ENCODE measurements around the gene CRB2.

CRB2 gene

DNA sequence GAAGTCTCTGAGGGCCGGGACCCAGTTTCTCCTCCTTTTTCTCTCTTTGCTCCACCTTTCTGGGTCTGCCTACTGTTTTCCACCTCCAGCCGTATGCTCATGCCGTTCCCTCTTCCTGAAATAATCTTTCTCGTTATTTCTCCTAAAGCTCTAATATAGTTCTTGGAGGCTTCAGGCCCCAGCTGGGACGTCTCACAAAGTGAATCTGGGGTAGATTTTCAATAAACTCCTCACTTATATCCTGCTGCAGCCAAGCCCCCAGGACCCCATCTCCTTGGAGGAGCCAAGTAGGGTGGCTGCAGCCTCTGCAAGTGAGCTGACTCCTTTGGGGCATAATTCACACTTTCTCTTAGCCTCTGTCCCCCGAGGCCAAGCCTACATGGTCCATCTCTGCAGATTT, 14.2 kb upstream of the CRB2 start:
- no peak for ATAC-seq
- TF ChIP-seq, protein P1, sequence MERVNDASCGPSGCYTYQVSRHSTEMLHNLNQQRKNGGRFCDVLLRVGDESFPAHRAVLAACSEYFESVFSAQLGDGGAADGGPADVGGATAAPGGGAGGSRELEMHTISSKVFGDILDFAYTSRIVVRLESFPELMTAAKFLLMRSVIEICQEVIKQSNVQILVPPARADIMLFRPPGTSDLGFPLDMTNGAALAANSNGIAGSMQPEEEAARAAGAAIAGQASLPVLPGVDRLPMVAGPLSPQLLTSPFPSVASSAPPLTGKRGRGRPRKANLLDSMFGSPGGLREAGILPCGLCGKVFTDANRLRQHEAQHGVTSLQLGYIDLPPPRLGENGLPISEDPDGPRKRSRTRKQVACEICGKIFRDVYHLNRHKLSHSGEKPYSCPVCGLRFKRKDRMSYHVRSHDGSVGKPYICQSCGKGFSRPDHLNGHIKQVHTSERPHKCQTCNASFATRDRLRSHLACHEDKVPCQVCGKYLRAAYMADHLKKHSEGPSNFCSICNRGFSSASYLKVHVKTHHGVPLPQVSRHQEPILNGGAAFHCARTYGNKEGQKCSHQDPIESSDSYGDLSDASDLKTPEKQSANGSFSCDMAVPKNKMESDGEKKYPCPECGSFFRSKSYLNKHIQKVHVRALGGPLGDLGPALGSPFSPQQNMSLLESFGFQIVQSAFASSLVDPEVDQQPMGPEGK (CRISPR knock-in tag; IDR thresholded peaks at IDR 0.05; ENCODE audit: borderline replicate concordance): no peak
- TF ChIP-seq ESRRG (CRISPR knock-in tag; IDR thresholded peaks at IDR 0.05): no peak
- no peak for TF ChIP-seq GLIS3 (CRISPR knock-in tag; IDR thresholded peaks at IDR 0.05)
- TF ChIP-seq ARNTL (CRISPR knock-in tag; IDR thresholded peaks at IDR 0.05; ENCODE audit: borderline replicate concordance, low read depth): no peak
- TF ChIP-seq, protein P2, sequence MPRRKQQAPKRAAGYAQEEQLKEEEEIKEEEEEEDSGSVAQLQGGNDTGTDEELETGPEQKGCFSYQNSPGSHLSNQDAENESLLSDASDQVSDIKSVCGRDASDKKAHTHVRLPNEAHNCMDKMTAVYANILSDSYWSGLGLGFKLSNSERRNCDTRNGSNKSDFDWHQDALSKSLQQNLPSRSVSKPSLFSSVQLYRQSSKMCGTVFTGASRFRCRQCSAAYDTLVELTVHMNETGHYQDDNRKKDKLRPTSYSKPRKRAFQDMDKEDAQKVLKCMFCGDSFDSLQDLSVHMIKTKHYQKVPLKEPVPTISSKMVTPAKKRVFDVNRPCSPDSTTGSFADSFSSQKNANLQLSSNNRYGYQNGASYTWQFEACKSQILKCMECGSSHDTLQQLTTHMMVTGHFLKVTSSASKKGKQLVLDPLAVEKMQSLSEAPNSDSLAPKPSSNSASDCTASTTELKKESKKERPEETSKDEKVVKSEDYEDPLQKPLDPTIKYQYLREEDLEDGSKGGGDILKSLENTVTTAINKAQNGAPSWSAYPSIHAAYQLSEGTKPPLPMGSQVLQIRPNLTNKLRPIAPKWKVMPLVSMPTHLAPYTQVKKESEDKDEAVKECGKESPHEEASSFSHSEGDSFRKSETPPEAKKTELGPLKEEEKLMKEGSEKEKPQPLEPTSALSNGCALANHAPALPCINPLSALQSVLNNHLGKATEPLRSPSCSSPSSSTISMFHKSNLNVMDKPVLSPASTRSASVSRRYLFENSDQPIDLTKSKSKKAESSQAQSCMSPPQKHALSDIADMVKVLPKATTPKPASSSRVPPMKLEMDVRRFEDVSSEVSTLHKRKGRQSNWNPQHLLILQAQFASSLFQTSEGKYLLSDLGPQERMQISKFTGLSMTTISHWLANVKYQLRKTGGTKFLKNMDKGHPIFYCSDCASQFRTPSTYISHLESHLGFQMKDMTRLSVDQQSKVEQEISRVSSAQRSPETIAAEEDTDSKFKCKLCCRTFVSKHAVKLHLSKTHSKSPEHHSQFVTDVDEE (CRISPR knock-in tag; IDR thresholded peaks at IDR 0.05): no peak
- TF ChIP-seq, protein P3, sequence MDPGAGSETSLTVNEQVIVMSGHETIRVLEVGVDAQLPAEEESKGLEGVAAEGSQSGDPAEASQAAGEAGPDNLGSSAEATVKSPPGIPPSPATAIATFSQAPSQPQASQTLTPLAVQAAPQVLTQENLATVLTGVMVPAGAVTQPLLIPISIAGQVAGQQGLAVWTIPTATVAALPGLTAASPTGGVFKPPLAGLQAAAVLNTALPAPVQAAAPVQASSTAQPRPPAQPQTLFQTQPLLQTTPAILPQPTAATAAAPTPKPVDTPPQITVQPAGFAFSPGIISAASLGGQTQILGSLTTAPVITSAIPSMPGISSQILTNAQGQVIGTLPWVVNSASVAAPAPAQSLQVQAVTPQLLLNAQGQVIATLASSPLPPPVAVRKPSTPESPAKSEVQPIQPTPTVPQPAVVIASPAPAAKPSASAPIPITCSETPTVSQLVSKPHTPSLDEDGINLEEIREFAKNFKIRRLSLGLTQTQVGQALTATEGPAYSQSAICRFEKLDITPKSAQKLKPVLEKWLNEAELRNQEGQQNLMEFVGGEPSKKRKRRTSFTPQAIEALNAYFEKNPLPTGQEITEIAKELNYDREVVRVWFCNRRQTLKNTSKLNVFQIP (CRISPR knock-in tag; IDR thresholded peaks at IDR 0.05; ENCODE audit: borderline replicate concordance, low read depth): no peak
- no peak for TF ChIP-seq CSDC2 (CRISPR knock-in tag; IDR thresholded peaks at IDR 0.05)
- no peak for TF ChIP-seq ZC3H10 (CRISPR knock-in tag; IDR thresholded peaks at IDR 0.05)
- TF ChIP-seq RARB (CRISPR knock-in tag; IDR thresholded peaks at IDR 0.05): no peak
- no peak for TF ChIP-seq TOX (CRISPR knock-in tag; IDR thresholded peaks at IDR 0.05; ENCODE audit: borderline replicate concordance)
- no peak for TF ChIP-seq ZNF565 (CRISPR knock-in tag; conservative IDR thresholded peaks at IDR 0.05; ENCODE audit: low read depth)
- no peak for TF ChIP-seq ZNF8 (CRISPR knock-in tag; IDR thresholded peaks at IDR 0.05)
- no peak for TF ChIP-seq ZNF70 (CRISPR knock-in tag; IDR thresholded peaks at IDR 0.05)
- TF ChIP-seq OSR1 (CRISPR knock-in tag; IDR thresholded peaks at IDR 0.05): no peak
- TF ChIP-seq ZFP3 (CRISPR knock-in tag; IDR thresholded peaks at IDR 0.05): no peak
- TF ChIP-seq, protein P4, sequence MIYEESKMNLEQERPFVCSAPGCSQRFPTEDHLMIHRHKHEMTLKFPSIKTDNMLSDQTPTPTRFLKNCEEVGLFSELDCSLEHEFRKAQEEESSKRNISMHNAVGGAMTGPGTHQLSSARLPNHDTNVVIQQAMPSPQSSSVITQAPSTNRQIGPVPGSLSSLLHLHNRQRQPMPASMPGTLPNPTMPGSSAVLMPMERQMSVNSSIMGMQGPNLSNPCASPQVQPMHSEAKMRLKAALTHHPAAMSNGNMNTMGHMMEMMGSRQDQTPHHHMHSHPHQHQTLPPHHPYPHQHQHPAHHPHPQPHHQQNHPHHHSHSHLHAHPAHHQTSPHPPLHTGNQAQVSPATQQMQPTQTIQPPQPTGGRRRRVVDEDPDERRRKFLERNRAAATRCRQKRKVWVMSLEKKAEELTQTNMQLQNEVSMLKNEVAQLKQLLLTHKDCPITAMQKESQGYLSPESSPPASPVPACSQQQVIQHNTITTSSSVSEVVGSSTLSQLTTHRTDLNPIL (CRISPR knock-in tag; IDR thresholded peaks at IDR 0.05; ENCODE audit: low read depth): no peak
- no peak for TF ChIP-seq ZFP30 (CRISPR knock-in tag; IDR thresholded peaks at IDR 0.05)
- no peak for TF ChIP-seq SNAI2 (CRISPR knock-in tag; IDR thresholded peaks at IDR 0.05)

DNA sequence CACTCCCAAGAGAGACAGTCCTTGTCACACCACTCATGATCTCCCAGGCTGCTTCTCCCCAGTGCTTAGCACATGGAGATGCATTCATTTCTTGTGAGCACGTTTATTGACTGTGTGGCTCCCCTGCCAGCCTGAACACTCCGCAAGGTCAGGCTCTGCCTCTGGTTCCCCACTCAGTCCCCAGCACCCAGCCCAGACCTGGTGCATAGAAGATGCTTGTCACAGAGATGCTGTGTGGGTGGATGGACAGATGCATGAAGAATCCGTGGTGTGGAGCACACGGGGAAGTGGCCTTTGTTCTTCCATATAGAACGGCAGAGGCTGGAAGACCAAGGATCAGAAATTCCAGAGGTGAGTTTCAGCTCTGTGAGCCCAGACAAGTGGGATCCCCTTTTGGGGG, 13.8 kb upstream of the CRB2 start:
- no peak for TF ChIP-seq OSR1 (CRISPR knock-in tag; IDR thresholded peaks at IDR 0.05)
- TF ChIP-seq, protein P4 (CRISPR knock-in tag; IDR thresholded peaks at IDR 0.05; ENCODE audit: low read depth): no peak
- no peak for TF ChIP-seq ZFP30 (CRISPR knock-in tag; IDR thresholded peaks at IDR 0.05)
- TF ChIP-seq, protein P3 (CRISPR knock-in tag; IDR thresholded peaks at IDR 0.05; ENCODE audit: borderline replicate concordance, low read depth): no peak
- TF ChIP-seq BACH2 (CRISPR knock-in tag; IDR thresholded peaks at IDR 0.05; ENCODE audit: borderline replicate concordance): no peak
- TF ChIP-seq, protein P5, sequence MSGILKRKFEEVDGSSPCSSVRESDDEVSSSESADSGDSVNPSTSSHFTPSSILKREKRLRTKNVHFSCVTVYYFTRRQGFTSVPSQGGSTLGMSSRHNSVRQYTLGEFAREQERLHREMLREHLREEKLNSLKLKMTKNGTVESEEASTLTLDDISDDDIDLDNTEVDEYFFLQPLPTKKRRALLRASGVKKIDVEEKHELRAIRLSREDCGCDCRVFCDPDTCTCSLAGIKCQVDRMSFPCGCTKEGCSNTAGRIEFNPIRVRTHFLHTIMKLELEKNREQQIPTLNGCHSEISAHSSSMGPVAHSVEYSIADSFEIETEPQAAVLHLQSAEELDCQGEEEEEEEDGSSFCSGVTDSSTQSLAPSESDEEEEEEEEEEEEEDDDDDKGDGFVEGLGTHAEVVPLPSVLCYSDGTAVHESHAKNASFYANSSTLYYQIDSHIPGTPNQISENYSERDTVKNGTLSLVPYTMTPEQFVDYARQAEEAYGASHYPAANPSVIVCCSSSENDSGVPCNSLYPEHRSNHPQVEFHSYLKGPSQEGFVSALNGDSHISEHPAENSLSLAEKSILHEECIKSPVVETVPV (CRISPR knock-in tag; IDR thresholded peaks at IDR 0.05): no peak
- ATAC-seq: no peak
